OCI-LY1 (cell line): ENCODE results near the gene VAV2.

ENCODE experiments used
- EZH2 ChIP-seq: fragments of 200-600 bp; sonication (generic), shearing (Covaris generic); IDR thresholded peaks from 2 replicates; pipeline ENCODE4 v1.8.0; 2017; ENCODE audit warnings: borderline replicate concordance, mixed run types, mild to moderate bottlenecking, antibody characterized with exemption, low read length, moderate library complexity, mixed read lengths
- TF ChIP-seq, protein P1 (sequence below): fragments of 200-600 bp; sonication (generic), shearing (Covaris generic); IDR thresholded peaks from 2 replicates; pipeline ENCODE4 v1.5.1; 2017; ENCODE audit warnings: mild to moderate bottlenecking, antibody characterized with exemption, low read length, moderate library complexity, mixed read lengths

DNA sequence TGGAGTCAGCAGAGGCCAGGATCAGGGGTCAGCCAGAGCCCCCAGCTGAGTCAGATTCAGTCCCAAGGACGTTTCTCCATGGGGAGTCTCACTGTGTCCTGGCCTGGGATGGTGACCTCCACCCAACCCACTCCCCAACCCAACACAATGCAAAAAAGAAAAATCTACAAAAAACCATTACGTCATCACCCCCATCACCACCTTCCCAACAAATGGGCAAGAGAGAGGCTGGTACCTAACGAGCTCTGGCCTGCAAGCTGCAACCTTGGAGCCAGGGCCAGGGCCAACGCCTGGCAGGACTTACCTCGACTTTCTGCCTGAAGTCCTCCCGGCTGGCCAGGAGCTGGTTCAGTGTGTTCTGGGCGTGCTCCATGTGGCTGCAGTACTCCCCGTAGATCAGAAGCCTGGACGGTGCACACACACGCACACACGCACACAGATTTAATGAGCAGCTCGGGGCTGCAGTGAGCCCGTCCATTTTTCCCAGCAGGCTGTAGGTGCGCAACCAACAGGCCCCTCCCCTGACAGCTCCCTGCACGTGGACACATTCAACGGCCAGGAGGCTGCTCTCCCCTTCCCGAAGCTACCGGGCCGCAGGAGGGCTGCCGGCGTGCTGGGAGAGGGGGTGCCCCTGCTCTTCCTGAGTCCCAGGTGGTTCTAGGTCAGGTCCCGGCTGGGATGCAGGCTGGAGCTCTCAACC lies 194.6 kb downstream of the VAV2 start:
- TF ChIP-seq, protein P1, sequence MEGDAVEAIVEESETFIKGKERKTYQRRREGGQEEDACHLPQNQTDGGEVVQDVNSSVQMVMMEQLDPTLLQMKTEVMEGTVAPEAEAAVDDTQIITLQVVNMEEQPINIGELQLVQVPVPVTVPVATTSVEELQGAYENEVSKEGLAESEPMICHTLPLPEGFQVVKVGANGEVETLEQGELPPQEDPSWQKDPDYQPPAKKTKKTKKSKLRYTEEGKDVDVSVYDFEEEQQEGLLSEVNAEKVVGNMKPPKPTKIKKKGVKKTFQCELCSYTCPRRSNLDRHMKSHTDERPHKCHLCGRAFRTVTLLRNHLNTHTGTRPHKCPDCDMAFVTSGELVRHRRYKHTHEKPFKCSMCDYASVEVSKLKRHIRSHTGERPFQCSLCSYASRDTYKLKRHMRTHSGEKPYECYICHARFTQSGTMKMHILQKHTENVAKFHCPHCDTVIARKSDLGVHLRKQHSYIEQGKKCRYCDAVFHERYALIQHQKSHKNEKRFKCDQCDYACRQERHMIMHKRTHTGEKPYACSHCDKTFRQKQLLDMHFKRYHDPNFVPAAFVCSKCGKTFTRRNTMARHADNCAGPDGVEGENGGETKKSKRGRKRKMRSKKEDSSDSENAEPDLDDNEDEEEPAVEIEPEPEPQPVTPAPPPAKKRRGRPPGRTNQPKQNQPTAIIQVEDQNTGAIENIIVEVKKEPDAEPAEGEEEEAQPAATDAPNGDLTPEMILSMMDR, result no peak
- TF ChIP-seq EZH2, result no peak
